DND-41 (cell line): ENCODE measurements around the gene VSNL1.

Experiments used
- ATAC-seq: fragments of 200-7000 bp; cut with Tn5 transposase; 3 replicates; pipeline ENCODE4 v1.9.1; 2021; ENCODE audit warnings: low read depth; ENCODE audit not compliant: insufficient read depth
- DNase-seq: peaks from one replicate; pipeline ENCODE4 v3.0.0-alpha.2; 2020
- H2AFZ ChIP-seq: 2 replicates; pipeline ENCODE4 v1.6.0; 2012; ENCODE audit warnings: low read depth, low read length
- H3K27ac ChIP-seq: 2 replicates; pipeline ENCODE4 v1.5.1; 2012; ENCODE audit warnings: low read length, inconsistent platforms
- H3K27me3 ChIP-seq: fragments of 200-600 bp; sonication (generic); 2 replicates; pipeline ENCODE4 v1.6.0; 2012; ENCODE audit warnings: low read length, mild to moderate bottlenecking, inconsistent platforms; ENCODE audit not compliant: insufficient read depth, poor library complexity
- H3K36me3 ChIP-seq: 2 replicates; pipeline ENCODE4 v1.5.1; 2012; ENCODE audit warnings: low read length, inconsistent platforms; ENCODE audit not compliant: insufficient read depth
- H3K4me1 ChIP-seq: 2 replicates; pipeline ENCODE4 v1.5.1; 2012; ENCODE audit warnings: mild to moderate bottlenecking, low read length; ENCODE audit not compliant: insufficient read depth
- H3K4me2 ChIP-seq: 2 replicates; pipeline ENCODE4 v1.6.0; 2012; ENCODE audit warnings: mild to moderate bottlenecking, moderate library complexity, low read length, inconsistent platforms; ENCODE audit not compliant: insufficient read depth
- H3K4me3 ChIP-seq, 2 experiments: fragments of 200-600 bp in 1 of 2; shearing (Covaris generic) in 1 of 2; 2 replicates each; pipeline ENCODE4 v1.5.1; 2012 to 2016; ENCODE audit warnings: inconsistent platforms in 2 of 2, low read length in 2 of 2, mild to moderate bottlenecking in 2 of 2, low read depth in 1 of 2, moderate library complexity in 1 of 2
- H3K79me2 ChIP-seq: 2 replicates; pipeline ENCODE4 v1.6.0; 2012; ENCODE audit warnings: low read length, inconsistent platforms; ENCODE audit not compliant: insufficient read depth
- H3K9ac ChIP-seq: 2 replicates; pipeline ENCODE4 v1.6.0; 2012; ENCODE audit warnings: low read depth, mild to moderate bottlenecking, inconsistent platforms, low read length, moderate library complexity
- H3K9me3 ChIP-seq: 2 replicates; pipeline ENCODE4 v1.5.1; 2012; ENCODE audit warnings: low read length, moderate library complexity, mild to moderate bottlenecking, inconsistent platforms; ENCODE audit not compliant: insufficient read depth, severe bottlenecking
- H4K20me1 ChIP-seq: 2 replicates; pipeline ENCODE4 v1.6.0; 2012; ENCODE audit warnings: low read length; ENCODE audit not compliant: insufficient read depth
- CTCF ChIP-seq: IDR thresholded peaks from 2 replicates; pipeline ENCODE4 v1.5.1; 2012; ENCODE audit warnings: borderline replicate concordance, low read length, moderate library complexity, mild to moderate bottlenecking; ENCODE audit not compliant: poor library complexity, severe bottlenecking; ENCODE audit errors: extremely low read depth
- EZH2 ChIP-seq: IDR thresholded peaks from 3 replicates; pipeline ENCODE4 v1.6.1; 2012; ENCODE audit warnings: borderline replicate concordance, low read depth, mild to moderate bottlenecking, moderate library complexity, low read length, inconsistent platforms; ENCODE audit not compliant: severe bottlenecking

VSNL1 gene

GRCh38 chr2:17630089-17630488, 89.6 kb downstream of the VSNL1 start:
- Histone ChIP-seq H3K27ac (no peak overlapping the region), H3K36me3 (no peaks in the 10 kb centered on the region), H3K27me3 (no peaks in the 10 kb centered on the region), H4K20me1 (no peaks in the 10 kb centered on the region), H3K4me1 (no peaks in the 10 kb centered on the region), H3K79me2 (no peaks in the 10 kb centered on the region), H3K4me3 (no peak overlapping the region), H3K9ac (no peak overlapping the region), H3K9me3 (peaks cover 11% of the 10 kb centered on the region), H2AFZ (no peak overlapping the region), H3K4me2 (no peak overlapping the region)
- TF ChIP-seq CTCF (no peak), EZH2 (no peak)
- no peak for DNase-seq
- no peak for ATAC-seq

DNA sequence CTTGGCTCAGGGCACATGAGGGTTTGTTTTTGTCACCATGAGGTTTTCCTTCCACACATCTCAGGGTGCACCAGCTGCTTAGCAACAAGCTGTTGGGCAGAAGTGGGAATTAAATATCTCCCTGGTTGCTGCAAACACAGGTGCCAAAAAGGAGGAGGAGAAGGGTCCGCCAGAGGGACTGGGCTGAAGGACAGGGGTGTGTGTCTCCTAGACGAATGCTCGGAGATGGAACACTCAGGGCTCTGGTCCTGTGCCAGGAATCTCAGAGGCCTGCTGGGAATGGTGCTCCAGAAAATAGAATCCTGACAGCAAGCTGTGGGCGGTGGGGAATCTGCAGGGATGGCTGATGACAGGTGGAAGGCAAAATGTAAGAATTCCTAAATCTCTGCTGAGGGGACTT, 94.5 kb downstream of the VSNL1 start:
- DNase-seq (no peak), ATAC-seq (no peak)
- Histone ChIP-seq H2AFZ (no peak overlapping the region), H3K27ac (no peak overlapping the region), H3K27me3 (no peaks in the 10 kb centered on the region), H3K4me1 (no peaks in the 10 kb centered on the region), H3K4me3 (no peak overlapping the region), H3K79me2 (no peaks in the 10 kb centered on the region), H3K9ac (no peak overlapping the region), H4K20me1 (no peaks in the 10 kb centered on the region), H3K9me3 (peaks cover 3% of the 10 kb centered on the region), H3K4me2 (no peak overlapping the region), H3K36me3 (no peaks in the 10 kb centered on the region)
- TF ChIP-seq EZH2 (no peak), CTCF (no peak)

DNA sequence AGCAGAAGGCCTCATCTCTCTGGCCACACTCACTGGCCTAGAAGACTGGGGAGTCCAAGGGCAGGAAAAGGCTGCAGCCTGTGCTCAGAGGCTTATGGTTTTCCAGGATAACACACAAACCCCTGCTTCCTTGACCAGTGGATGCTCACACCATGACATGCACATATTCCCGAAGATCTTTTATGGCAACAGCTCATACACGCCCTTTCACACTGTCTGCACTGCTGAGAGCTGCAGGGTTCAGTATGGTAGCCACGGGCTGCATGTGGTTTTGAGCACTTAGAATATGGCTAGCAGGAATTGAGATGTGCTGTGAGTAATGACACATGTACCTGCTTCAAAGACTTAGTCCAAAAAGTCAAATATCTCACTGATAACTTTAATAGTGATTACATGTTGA, 95.8 kb downstream of the VSNL1 start:
- Histone ChIP-seq H4K20me1 (no peaks in the 10 kb centered on the region), H3K79me2 (no peaks in the 10 kb centered on the region), H3K4me1 (no peaks in the 10 kb centered on the region), H3K9ac (no peak overlapping the region), H3K27ac (no peak overlapping the region), H3K4me2 (no peak overlapping the region), H2AFZ (no peak overlapping the region), H3K4me3 (no peak overlapping the region), H3K36me3 (no peaks in the 10 kb centered on the region), H3K9me3 (no peaks in the 10 kb centered on the region), H3K27me3 (no peaks in the 10 kb centered on the region)
- ATAC-seq (no peak), DNase-seq (no peak)
- TF ChIP-seq CTCF (no peak), EZH2 (no peak)

- no peak overlapping the region for H3K4me3 ChIP-seq
- TF ChIP-seq CTCF (no peak), EZH2 (no peak)
- no peaks in the 10 kb centered on the region for H4K20me1 ChIP-seq
- H3K36me3 ChIP-seq: no peaks in the 10 kb centered on the region
- no peaks in the 10 kb centered on the region for H3K9me3 ChIP-seq
- H3K4me2 ChIP-seq: no peak overlapping the region
- no peaks in the 10 kb centered on the region for H3K4me1 ChIP-seq
- H3K27me3 ChIP-seq: no peaks in the 10 kb centered on the region
- no peak overlapping the region for H3K9ac ChIP-seq
- no peak overlapping the region for H2AFZ ChIP-seq
- no peak overlapping the region for H3K27ac ChIP-seq
- no peaks in the 10 kb centered on the region for H3K79me2 ChIP-seq
- ATAC-seq (no peak), DNase-seq (no peak)
These were observed 96.8 kb downstream of the VSNL1 start for GRCh38 chr2:17637131-17637906.
